ENCODE results near the gene EHD2. TPM values are rescaled to one million over a fixed set of nuclear protein-coding genes. Genes with fewer than 3 reads are reported as not detected.
A peak's percentile ranks its signal among the peaks of the same experiment; 100 is the strongest.
"Not testable (repeated sequence)": the region's sequence is repeated elsewhere in the genome, so short reads cannot be mapped to it uniquely, and the experiment has no call there.

The EHD2 gene
- total RNA-seq, 1 donor from 2014 or later, result 2.2 TPM

DNA sequence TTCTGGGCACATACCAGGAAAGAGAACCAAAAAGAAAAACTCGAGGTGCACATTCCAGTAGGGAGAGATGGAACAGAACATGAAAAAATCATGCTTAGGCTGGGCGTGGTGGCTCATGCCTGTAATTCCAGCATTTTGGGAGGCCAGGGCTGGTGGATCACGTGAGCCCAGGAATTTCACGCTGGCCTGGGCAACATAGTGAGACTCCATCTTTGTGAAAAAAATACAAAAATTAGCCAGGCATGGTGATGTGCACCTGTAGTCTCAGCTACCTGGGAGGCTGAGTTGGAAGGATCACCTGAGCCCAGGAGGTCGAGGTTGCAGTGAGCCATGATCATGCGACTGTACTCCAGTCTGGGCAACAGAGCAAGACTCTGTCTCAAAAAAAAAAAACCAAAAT lies 58.1 kb downstream of the EHD2 start:
- DNase-seq, result not testable (repeated sequence)

DNA sequence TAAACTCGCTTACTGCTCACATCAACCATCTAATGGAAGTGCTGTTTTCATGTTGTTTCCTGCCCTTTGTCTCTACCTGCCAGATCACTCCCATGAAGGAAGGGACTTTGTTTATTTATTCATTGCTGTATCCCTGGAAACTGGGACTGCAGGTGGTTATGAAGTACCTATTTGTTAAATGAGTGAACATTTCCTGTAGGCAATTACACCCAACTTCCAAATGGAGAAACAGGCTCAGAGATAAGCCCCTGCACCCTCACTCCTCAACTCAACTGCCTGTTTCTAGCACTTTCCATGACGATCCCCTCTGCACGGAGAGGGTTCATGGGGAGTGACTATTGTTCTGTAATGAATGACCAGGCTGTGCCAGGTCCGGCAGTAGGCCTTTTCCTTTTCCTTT lies 63.3 kb downstream of the EHD2 start:
- no peak for DNase-seq

DNA sequence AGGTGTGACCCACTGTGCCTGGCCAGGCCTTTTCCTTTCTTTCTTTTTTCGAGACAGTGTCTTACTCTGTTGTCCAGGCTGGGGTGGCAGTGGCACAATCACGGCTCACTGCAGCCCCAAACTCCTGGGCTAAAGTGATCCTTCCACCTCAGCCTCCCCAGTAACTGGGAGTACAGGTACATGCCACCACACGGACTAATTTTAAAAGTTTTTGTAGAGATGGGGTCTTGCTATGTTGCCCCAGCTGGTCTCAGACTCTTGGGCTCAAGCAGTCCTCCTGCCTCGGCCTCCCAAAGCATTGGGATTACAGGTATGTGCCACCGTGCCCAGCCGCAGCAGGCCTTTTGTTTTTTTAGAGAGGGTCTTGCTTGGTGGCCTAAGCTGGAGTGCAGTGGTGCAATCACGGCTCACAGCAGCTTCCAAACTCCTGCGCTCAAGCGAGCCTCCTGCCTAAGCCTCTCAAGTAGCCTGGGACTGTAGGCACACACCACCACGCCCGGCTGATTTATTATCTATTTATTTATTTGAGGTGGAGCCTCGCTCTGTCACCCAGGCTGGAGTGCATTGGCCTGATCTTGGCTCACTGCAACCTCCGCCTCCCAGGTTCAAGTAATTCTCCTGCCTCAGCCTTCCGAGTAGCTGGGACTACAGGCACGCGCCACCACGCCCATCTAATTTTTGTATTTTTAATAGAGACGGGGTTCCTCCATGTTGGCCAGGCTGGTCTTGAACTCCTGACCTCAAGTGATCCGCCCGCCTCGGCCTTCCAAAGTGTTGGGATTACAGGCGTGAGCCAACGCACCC lies 64.2 kb downstream of the EHD2 start:
- not testable (repeated sequence) for DNase-seq

DNA sequence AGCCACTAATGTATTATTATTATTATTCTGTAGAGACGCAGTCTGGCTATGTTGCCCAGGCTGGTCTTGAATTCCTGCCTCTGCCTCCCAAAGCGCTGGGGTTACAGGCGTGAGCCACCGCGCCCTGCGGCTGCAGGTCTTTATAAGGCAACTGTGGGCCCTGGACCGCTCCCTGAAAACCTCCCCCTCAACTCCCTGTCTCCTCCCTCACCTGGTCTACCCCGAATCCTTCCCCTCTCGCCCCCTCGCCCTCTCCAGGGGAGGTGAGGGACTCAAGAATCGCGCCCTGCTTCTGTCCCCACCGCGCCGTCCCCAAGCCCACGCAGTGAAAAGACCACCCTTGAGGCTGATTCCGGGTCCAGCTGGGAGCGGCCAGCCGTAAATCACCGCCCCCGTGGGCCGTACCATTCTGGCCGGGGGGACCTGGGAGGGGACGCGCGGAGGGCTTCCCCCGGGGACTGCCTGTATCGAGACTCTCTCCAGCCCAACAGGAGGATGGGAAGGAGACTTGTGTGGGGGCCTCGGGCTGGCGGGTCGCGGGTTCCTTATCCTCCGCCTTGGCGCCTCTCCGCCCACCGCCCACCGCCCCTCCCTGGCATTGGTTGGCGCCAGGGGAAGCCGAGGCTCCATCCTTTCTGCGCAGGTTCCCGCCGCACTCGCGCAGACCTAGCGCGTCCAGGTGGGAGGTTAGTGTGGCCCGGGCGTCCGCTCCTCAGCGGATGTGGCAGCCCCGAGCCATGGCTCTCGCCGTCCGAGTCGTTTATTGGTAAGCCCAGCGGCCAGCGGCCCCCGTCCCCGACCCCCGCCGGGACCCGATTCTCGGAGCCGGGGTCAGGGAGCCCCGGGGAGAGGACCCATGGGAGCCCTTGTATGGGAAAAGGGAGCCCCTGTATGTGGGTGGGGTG lies 65.1 kb downstream of the EHD2 start, which contains the start of gene SELENOW:
Gene SELENOW, plus strand, starts transcription at position 655 of the 905 bp plus-strand sequence. Its CDS starts 83 bp downstream, at position 738.
- DNase-seq, result peak; percentile 87

DNA sequence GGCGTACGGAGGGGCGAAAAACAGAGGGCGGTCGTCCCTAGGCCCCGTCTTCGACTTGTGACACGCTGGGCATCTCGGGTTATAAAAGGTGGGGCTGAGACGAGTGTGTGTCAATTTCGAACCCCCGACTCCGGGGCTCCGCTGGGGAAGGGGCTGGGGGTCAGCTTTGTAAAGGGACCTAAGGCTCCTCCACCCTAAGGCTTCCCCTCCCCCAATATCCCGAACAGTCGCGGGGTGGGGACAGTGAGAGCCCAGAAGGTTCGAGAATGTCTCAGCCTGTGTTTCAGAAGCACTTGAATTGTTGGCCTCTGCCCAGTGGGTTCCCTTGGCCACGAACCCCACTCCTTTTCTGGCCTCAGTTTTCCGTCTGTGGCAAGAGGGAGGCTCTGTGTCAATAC lies 65.7 kb downstream of the EHD2 start:
- no peak for DNase-seq

DNA sequence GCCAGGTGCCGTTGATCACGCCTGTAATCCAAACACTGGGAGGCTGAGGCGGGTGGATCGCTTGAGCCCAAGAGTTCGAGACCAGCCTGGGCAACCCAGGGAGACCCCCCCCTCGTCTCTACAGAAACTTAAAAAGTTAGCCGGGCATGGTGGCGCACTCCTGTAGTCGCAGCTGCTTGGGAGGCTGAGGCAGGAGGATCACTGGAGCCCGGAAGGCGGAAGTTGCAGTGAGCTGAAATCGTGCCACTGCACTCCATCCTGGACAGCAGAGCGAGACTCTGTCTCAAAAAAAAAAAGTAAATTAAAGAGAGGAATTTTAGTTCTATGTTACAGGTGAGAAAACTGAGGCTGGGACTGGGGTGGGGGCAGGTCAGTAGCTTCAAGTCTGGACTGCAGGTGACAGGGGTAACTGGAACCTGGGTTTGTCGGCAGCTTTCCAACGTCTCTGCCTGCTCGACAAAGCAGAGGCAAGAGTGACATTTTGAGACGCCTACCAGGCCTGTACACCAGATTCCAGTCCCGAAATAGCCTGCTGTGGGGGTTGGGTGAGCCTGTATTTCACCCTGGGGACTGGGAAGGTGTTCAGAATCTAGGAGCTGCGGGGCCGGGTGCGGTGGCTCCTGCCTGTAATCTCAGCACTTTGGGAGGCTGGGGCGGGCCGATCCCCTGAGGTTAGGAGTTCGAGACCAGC lies 66.4 kb downstream of the EHD2 start:
- DNase-seq, result peak; percentile 39

DNA sequence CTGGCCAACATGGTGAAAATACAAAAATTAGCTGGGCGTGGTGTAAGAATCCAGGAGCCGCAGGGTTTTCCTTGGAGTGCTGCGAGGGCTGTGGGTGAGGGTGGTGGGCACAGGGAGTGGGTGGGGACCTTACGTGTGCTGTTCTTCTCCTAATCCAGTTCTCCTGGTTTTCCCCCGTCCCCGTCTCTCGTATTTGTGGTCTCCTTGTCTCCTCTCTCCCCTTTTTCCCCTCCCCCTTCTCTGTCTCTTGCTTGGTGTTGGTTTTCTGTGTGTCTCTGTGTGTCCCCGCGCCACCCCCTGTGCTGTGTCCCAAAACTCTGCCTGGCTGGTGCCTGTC lies 67.0 kb downstream of the EHD2 start:
- DNase-seq, result no peak

DNA sequence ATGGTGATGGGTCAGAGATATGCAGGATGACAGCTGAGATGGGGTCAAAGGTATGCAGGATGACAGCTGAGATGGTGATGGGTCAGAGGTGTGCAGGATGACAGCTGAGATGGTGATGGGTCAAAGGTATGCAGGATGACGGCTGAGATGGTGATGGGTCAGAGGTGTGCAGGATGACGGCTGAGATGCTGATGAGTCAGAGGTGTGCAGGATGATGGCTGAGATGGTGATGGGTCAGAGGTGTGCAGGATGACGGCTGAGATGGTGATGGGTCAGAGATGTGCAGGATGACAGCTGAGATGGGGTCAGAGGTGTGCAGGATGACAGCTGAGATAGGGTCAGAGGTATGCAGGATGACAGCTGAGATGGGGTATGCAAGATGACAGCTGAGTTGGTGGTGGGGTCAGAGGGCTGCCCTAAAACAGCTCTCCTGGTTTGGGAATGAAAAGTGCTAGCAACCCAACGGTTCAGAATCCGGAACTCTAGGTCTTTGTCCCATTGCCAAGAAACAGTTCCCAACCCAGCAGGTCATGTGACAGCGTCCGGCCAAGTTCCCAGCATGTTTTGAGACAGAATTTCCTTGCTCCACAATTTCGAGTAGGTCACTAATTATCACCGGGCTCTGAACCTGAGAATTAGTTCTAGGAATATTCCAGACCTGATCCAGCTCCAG lies 68.5 kb downstream of the EHD2 start:
- peak; percentile 22 for DNase-seq

DNA sequence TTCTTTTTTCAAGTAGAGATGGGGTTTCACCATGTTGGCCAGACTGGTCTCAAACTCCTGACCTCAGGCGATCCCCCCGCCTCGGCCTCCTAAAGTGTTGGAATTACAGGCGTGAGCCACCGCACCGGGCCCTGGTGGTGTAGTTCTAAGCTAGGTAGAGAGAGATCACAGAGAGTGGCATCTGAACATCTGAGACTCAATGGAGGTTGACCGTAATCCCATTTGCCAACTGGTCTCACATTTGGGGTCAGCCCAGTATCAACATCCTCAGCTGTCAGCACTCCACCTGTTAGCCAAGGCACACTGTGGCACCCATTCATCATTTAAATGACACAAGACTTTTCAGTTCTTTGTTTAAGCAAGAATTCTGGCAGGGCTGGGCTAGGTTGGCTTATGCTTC lies 73.3 kb downstream of the EHD2 start:
- no peak for DNase-seq

DNA sequence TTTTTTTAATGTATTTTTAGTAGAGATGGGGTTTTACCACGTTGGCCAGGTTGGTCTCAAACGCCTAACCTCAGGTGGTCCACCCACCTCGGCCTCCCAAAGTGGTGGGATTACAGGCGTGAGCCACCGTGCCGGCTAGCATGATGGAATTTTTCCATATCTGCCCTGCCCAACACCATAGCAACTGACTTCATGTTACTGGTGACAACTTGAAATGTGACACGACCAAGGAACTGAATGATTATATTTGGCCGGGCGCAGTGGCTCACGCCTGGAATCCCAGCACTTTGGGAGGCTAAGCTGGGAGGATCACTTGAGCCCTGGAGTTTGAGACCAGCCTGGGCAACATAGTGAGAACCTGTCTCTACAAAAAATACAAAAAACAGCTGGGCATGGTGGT lies 74.1 kb downstream of the EHD2 start:
- DNase-seq, result not testable (repeated sequence)

DNA sequence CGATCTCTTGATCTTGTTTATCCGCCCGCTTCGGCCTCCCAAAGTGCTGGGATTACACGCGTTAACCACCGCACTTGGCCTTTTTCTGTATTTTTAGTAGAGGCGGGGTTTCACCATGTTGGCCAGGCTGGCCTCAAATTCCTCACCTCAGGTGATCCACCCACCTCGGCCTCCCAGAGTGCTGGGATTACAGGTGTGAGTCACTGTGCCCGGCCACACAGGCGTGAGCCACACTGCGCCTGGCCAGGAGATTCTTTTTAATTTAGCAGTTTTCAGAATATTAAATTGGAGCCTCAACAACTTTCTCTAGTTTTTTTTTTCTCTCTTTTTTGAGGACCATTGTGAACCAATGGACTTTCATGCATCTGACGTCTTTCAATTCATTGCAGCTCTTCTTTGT lies 76.6 kb downstream of the EHD2 start:
- DNase-seq, result not testable (repeated sequence)

DNA sequence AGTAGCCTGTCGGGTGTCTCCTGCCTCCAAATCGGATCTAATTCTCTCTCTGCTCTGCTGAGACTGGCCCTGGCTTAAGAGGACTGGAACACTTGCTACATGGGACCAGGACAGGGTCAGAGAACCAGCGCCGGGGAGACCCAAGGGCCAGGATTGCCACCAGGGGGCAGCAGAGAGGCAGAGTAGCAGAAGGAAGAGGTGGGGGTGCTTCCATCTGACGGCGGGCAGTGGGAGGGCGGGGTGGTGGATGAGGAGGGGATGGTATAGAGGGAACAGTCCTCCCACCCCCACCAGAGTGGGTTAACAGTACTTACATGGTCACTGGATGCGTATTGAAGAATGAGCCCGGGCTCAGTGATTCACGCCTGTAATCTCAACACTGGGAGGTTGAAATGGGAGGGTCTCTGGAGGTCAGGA lies 77.2 kb downstream of the EHD2 start:
- DNase-seq, result peak; percentile 17

DNA sequence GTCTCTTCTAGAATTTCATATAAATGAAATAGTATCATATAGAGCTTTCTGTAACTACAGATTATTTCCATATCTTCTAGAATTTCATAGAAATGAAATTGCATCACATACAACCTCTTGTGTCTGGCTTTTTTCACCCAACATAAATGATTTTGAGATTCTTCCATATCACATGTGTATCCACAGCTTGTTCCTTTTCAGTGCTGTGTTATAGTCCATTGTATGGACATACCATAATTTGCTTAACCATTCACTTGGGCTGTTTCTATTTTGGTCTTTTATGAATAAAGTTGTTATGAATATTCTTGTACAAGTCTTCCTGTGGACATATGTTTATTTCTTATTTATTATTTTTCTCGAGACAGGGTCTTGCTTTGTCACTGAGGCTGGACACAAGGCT lies 79.4 kb downstream of the EHD2 start:
- DNase-seq, result no peak

Small RNAs within 50 kb of the gene (small RNA-seq; reads per million reads assigned to genes)
- gene SNORD23, result not detected

Other genes starting within 250 kb of the EHD2 start
- gene SLC8A2, start 241.5 kb upstream of the EHD2 start, total RNA-seq, result 40.1 TPM
- gene KPTN, start 229.2 kb upstream of the EHD2 start, total RNA-seq, result 4.2 TPM
- 26.8 TPM for gene NAPA, start 198.4 kb upstream of the EHD2 start, total RNA-seq
- gene ZNF541, start 140.3 kb upstream of the EHD2 start, total RNA-seq, result not detected
- gene BICRA, start 104.3 kb upstream of the EHD2 start, total RNA-seq, result 9.8 TPM
- 52.4 TPM for gene NOP53, start 32.1 kb downstream of the EHD2 start, total RNA-seq
- 151 TPM for gene SELENOW, start 65.3 kb downstream of the EHD2 start, total RNA-seq
- not detected for gene TPRX1, start 91.1 kb downstream of the EHD2 start, total RNA-seq
- not detected for gene CRX, start 108.5 kb downstream of the EHD2 start, total RNA-seq
- not detected for gene TPRX2, start 145.8 kb downstream of the EHD2 start, total RNA-seq
- gene SULT2A1, start 172.9 kb downstream of the EHD2 start, total RNA-seq, result not detected

Measured in occipital lobe (tissue), 3 donors.